Nucleus accumbens (tissue), 56 donors: ENCODE data around the gene TNFRSF18.

Experiments
- DNase-seq, 56 donors: peaks; one replicate each; lab custom pipeline; 2025; lab: John Stamatoyannopoulos, UW

Gene TNFRSF18

DNA sequence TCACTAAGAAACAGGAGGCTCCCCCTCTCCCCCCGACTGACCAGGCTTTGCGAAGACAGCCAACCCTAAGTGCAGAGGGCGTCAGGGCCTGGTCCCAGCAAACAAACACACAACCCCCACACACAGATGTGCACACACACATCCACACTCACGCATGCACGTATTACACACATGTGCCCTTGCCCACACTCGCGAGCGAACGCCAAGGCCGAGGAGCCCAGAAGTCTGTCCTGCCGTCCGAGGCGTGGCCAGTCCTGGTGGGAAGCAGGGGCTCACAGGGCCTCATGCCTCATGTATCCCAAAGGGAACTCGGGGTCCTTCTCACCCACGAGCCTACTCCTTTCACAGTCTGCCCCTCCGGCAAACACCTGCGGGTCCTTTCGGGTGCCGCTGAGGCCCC, 23.4 kb upstream of the TNFRSF18 start:
- no peak for DNase-seq

DNA sequence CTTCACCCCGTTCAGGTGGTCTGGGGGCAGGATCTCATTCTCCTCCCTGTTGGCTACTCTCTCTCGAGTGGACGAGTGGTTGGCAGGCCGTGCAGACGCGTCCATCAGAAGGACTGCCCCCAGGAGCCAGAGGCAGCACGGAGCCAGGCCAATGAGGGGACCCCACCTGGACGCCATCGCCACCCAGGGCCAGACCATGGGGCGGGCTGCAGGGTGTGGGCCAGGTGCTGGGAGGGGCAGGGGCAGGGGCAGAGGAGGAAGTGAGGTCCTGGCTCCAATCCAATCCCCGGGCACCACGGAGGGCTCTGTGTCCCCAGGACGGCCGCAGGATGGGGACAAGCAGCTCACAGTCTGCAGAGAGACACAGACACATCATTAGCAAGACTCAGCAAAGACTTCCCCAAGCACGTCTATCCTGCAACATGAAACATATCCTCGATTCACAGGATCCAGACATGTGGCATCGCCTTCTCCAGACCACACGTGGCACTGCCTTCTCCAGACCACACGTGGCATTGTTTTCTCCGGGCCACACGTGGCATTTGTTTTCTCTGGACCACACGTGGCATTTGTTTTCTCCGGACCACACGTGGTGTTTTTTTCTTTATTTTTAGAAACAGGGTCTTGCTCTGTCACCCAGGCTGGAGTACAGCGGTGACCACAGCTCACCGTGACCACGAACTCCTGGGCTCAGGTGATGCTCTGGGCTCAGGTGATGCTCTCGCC, 22.4 kb upstream of the TNFRSF18 start:
- no peak for DNase-seq

DNA sequence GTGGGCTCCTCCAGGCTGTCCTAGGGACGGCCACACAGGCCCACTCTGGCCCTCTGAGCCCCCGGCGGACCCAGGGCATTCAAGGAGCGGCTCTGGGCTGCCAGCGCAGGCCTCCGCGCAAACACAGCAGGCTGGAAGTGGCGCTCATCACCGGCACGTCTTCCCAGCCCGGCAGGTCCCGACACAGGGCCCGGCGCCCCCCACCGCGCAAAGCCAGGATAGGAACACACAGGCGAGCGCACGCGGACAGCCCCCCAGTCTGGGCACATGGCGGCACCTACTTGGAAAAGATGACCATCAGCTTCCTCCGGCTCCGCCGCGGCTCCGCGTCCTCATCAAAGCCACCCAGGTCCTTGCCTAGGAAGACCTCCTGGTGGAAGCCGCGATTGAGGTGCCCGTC, 21.8 kb upstream of the TNFRSF18 start:
- no peak for DNase-seq

DNA sequence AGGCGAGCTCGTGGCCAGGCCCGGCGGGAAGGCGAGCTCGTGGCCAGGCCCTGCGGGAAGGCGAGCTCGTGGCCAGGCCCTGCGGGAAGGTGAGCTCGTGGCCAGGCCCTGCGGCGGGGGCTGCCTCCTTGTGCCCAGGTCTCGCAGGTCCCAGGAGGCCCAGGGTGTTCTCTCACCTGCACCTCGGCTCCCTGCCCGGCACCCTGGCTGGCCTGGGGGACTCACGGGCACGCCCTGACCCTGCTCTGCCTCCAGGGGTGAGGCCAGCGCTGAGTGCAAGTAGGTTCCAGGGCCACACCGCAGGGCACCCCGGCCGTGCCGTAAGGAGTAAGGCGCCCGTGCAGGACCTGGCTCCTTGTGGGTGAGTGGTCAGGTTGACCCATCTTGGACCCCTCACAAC, 21.0 kb upstream of the TNFRSF18 start:
- DNase-seq: no peak

DNA sequence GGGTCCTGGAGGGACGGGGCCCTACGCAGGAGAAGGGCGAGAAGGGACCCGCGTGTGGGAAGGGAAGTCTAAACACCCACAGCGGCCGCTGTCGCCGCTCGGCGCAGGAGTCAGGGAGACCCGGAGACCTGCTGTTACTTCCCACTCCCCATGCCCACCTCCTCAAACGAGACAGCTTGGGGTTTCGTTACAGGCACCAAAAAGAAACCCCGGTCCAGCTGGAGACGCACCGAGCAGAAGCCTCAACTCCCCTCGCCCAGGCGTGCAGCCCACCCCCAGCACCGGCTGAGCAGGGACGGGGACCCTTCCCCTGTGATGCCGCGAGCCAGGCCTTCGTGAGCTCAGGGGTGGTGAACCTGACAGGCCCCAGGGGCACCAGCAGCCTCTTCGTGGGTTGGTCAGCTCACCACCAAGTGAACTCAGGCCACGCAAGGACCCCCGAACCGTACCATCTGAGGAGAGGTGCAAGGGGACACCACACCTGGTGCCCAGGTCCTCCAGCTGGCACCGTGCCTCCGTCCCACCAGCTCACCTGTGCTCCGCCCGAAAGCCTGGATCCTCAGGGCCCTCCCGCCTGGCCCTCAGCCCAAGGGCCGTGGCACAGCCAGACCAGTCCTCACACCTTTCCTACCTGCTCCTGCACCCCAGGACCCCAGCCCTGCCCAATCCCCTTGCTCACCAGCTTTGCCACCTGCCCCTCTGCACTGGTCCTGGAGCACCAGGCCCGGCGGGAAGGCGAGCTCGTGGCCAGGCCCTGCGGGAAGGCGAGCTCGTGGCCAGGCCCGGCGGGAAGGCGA, 20.4 kb upstream of the TNFRSF18 start:
- DNase-seq: no peak

DNA sequence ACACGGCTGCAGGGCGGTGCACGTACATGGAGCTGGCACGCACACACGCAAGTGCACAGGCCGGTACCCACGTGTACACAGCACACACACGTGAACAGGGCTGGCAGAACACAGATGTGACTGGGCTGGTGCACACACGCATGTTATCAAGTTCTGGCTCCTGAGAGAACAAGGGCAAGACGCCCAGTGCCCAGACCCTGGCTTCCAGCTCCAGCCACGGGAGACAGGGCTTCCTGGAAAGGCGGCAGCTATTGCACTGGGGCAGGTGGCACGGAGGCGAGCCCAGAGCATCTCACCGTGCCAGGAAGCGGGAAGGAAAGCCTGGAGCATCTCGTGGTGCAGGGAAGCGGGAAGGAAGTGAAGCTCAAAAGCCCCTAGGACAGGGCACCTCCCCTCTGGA, 19.5 kb upstream of the TNFRSF18 start:
- no peak for DNase-seq

DNA sequence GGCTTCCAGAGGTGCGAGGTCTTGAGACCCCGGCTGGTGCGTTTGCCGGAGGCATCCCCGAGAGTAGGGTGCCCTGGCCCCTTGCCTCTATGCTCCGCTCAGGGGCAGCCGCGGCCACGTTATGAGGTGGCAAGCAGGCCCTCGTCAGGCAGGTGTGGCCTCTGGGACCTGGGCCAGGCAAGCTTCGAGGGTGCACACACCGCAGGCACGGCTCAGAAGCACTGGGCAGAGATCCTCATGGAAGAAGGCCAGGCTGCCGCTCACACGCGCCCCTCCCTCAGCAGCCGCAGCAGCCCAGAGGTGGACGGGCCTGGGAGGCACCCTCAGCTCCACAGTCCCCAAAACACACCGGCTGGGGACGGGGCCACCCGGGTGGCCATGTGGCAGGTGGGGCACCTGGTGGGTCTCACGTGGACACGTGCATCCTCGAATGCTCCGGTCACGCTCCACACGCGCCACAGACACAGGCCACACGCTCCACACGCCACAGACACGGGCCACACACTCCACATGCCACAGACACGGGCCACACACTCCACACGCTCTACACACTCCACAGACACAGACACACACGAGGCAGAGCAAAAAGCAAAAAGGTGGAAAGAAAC, 18.9 kb upstream of the TNFRSF18 start:
- no peak for DNase-seq

DNA sequence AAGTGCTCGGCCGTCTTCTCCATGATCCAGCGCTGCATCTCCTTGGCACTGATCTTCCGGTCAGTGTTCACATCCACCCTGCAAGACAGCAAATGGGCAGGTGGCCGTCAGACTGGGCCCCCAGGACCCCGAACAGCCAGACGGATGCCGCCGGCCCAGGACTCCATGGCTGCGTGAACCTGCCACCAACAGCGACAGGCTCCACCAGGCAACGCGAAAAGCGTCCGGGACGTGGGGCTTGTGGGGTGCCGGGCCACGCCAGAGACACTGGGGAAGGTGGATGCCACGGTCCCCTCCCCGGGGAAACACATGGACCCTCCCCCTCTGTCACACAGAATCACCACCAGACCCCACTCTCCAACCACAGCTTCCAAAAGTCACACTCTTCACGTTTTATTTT, 17.5 kb upstream of the TNFRSF18 start:
- no peak for DNase-seq

DNA sequence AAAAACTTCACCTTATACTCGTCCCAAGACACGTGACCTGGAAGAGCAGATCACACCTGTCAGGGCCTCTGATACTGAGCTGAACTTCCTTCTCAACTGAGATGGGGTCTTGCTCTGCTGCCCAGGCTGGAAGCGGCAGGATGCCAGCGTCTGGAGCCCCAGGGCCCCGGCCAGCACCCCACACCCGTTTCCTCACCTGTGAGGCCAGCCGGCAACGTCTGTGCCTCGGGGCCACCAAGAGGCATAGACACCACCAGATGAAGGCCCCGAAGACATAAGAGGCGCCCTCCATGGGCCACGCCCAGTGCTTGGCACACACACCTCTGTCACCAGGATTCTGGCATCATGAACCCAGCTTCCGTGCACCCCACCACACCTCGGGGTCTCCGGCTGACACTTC, 16.9 kb upstream of the TNFRSF18 start:
- DNase-seq: no peak

DNA sequence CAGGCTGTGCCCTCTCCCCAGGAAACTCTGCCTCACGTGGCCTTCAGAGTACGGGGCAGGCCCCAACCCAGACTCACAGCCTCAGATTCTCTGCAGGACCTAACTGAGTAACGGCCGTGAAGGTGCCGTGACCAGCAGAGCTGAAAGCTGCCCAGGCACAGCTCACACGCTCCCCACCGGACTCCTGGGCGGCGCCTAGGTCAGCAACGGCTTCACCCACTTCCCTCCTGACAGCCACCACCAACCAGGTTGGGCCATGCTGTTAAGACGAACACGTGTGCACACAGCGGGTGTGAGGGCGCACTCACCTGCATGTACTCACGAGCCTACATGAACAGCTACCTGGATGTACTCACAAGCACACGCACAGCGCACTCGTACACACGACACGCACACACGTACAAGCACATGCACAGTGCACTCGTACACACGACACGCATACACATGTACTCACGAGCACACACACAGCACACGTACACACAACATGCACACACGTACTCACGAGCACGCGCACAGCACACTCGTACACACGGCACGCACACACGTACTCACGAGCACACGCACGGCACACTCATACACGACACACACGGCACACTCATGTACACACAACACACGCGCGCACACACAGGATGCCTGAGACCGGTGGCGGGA, 16.3 kb upstream of the TNFRSF18 start:
- DNase-seq: no peak

DNA sequence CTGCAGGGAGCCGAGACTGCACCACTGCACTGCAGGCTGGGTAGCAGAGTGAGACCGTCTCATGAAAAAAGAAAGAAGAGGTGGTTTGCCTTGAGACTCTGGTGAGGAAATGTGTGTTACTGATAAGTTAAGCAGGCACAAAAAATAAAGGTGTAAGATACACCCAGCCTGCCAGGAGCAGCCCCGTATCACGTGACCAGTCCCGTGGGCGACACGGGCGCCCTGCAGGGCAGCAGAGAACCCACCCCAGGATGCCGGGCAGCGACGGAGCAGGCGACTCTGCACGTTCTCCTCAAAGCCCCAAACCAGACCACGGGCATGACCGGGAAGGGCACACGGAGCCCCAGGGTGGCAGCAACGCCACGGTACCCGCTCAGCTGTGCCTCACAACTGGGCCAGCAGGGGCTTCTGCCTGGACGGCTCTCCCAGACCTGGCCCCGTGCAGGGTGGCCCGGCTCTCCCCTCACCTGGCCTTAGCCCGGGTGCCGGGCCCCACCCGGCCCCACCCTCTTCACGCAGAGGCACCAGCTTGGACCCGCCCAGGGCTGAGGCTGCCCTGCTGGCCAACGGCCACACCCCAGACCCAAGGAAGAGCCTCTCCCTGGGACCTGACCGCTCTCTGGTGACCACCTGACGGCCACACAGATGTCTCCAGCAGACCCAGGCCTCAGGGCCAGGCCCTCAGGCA, 15.6 kb upstream of the TNFRSF18 start:
- DNase-seq: no peak

DNA sequence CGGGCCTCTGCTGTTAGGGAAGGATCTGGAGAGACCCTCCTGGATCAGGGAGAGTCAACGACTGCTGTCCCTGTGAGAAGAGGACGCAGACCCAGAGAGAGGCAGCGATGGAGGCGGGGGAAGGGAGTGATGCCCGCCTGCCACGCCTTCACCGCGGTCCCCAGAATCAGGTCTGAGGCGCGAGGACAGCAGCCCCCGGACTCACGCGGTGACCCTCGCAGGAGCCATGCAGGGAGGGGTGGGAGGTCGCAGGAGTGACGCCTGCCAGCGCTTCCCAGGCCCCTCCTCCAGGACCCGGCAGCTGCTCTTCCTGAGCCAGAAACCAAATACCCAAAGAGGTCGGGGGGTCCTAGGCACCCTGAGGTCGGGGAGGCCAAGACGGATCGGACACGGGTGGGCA, 13.8 kb upstream of the TNFRSF18 start:
- no peak for DNase-seq

DNA sequence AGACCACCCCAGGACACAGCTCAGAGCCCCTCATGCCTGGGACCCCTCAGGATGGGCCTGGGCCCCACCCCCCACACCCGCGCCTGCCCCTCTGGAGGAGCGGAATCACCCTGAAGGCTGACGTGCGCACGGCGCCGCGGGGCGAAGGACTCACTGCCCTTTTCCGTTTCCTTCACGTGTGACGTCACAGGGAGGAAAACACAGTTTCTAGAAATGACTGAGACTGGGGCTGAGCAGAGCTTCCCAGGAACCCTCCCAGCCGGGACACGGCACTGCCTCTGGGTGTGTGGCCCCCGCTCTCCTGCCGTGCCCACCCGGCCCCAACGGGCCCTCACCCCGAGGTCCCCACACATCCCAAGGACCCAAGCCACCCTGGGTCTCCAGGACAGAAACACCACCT, 12.9 kb upstream of the TNFRSF18 start:
- DNase-seq: no peak

DNA sequence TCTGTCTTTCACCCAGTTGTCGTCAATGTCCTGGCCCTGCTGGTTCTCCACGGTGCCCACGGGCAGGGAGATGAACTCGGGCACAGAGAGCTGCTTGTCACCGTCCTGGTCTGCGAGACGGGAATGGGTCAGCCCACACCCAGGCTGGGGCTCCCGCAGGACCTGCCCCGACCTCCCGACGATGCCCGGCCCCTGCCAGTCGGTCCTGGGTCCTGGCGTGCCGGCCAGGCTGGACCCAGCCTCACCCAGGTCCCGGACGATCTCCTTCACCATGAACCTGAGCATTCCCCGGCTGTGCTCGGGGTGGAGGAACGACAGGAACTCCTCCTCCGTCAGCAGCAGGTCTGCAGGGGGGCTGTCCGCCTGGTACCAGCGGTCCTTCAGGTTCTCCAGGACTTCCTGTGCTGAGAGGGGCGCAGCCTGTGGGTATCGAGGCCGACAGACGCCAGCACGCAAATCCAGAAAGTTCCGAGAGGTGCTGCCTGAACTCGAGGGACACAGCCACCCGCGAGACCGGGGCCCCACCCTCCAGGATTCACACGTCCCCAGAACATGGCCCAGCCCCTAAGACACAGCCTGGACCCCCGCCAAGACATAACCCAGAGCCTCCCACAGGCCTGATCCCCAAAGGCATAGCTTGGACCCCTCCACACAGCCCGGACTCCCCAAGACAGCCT, 12.3 kb upstream of the TNFRSF18 start:
- no peak for DNase-seq

DNA sequence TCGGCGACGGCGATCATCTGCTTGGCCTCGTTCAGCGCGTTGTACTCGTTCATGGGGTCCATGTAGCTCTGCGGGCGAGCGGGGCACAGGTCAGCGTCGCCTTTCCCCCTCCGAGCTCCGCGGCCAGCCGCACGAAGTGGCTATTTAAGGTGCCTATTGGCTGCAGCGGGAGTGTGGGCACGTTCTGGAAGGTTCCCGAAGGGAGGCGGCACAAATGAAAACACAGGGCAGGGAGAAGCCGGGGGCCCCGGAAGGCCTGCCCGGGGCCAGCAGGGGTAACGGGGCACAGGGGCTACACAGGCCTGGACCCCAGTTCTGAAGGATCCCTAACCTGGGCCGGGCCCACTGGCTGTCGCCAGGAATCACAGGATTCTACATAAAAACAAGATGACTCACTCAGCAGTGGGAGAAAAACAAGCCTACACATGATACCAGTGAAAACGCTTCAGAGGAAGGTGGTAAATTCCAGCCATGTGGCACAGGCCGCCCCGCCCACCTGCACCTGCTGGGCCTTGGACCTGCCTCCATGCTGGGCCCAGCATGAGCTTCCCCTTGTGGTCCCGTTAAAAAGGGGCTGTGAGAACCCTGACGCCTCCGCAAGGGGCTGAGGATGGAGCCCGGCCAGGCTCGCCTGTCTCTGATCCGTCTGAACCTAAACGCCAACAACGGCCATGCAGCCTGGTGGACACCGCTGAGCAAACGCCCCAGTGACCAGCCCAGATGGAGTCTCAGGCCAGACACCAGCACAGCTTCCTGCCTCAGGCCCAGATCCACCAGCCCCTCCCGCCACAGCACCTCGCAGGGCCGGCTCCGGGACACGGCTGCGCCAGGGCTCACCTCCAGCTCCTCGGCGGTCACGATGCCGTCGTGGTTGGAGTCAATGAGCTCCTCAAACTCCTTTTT, 11.5 kb upstream of the TNFRSF18 start:
- DNase-seq: peak in 1 of 56 donors; percentile 65

DNA sequence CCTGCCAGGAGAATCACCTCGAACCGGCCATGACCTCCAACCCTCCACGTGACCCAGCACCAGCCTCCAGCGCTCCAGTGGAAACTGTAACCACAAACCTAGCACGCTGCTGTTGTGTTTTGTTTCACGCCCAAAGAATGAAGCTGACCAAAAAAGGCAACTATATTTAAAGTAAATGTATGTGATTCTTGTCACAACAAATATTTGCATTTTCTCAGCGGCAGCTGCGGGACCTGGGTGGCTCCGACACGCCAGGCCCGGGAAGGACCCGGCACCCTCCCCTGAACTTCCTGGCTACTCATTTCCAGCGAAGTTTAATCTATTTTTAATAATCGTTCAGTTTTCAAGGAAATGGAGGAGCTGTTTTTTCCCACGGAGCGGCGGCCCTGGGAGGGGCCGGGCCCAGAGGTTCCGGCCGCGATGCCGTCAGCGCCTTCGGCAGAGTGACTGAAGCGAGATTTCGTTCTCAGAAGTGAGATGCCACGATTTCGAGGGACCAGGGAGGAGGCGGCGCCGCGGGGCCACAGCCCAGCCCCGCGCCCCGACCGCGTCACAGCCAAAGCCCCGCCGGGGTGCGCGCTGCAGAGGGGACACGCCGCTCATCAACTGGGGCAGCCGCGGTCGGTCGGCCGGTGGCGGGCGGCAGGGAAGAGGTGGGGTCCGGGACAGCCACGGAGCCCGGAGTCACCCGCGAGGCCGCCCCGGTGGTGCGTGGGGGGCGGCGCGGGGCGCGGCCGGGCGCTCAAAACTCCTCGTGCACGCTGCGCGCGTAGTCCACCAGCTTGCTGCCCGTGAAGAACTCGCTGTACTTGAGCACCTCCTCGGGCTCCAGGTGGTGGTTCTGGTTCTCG, 10.6 kb upstream of the TNFRSF18 start:
- DNase-seq: no peak

DNA sequence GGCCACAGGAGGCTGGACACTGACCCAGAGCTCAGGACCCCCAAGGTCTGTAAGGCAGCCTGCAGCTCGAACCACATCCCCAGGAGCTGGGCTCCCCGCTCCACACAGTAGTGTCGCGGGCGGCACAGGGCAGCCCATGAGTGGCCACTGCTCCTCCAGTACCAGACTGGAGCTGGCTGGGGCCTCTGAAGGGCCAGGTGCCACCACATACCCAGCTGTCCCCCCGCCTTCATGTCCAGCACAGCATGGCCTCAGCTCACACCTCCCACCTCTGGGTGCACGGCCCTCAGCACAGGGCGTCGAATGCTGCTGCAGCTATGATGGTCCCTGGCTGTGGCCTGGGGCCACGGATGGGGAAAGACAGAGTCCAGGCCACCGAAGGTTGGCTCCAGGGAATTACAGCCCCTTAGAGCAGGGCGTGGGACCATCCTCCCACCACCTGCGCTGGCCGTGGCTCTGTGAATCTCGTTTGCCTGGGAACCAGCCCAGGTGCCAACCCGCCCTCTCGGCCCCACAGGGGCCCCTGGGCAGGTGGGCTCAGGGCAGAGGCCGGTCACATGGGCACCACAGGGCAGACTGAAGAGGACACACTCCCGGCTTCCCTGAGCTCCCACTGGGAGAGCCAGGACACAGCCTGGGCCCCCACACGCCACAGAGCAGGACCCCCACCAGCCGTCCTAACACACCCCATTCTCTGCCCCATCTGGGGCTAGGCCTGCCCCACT, 9.7 kb upstream of the TNFRSF18 start:
- no peak for DNase-seq
